Stimulated activated CD8-positive, alpha-beta memory T cell treated with anti-CD3 and anti-CD28 coated beads, Interleukin-12 subunit alpha, Interleukin-12 subunit beta, amount 100 ng/mL, for 24 hours (primary cell): ENCODE results near the gene CCDC187.
"Not testable (repeated sequence)": the region's sequence is repeated elsewhere in the genome, so short reads cannot be mapped to it uniquely, and the experiment has no call there.

ENCODE experiments used
- DNase-seq: peaks from one replicate; pipeline ENCODE4 v3.0.0-alpha.2; 2020; ENCODE audit errors: extremely low read depth

Gene CCDC187

GRCh38 chr9:136303825-136304416 lies at the start of gene CCDC187:
Gene CCDC187 (minus strand): TSS chr9:136304094. CDS start chr9:136303830, 264 bp downstream.
- no peak for DNase-seq

DNA sequence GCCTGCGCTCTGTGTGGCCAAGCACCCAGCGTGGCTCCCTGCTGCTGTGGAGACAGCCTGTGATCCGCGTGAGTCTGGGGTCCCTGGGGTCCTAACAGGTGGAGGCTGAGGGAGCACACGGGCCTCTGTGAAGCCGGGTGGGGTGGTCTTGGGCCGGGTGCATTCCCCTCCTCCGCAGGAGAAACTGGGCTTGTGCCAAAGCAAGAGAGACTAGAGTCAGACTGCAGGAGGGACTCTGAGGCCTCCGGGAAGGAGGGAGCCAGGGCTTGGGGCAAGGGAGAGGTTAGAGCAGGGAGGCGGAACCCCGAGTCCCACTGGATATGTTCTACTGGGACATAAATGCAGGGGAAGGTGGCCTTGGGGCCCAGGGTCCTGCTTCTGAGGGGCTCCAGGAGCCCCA lies 49.2 kb upstream of the CCDC187 start:
- no peak for DNase-seq

GRCh38 chr9:136352682-136353081 lies 48.8 kb upstream of the CCDC187 start:
- DNase-seq, result no peak

DNA sequence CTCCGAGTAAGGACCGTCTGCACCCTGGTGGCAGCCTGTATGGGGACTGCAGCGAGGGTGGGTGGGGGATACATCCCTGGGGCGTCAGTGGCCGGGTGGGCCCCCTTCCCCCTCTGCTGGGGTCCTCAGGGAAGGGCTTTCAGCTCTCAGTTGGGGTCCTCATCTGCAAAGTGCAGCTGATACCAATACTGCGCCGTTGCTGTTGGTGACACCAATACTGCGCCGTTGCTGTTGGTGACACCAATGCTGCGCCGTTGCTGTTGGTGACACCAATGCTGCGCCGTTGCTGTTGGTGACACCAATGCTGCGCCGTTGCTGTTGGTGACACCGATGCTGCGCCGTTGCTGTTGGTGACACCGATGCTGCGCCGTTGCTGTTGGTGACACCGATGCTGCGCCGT lies 48.0 kb upstream of the CCDC187 start:
- not testable (repeated sequence) for DNase-seq

DNA sequence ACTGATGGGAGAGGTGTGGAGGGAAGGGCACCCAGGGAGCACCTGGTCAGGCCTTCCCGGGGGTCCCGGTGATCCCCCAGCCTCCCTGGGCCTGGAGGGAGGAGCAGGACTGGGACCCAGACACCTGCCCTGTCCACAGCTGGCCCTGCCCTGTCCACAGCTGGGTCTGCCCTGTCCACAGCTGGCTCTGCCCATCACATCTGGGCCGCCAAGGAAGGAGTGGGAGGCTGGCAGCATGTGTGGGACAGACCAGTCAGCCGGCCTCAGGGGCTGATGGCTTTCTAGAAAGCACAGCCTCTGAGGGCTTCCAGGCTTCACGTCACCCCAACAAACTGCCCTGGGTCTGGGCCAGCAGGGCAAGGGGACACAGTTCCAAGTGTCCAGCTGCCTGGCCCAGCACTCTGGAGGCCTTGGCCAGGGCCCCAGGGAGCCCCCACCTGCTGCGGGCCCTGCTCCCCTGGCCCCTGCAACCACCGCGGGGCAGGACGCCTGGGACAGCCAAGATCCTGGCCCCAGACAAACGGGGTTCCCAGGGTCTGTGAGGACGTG lies 47.4 kb upstream of the CCDC187 start:
- no peak for DNase-seq

DNA sequence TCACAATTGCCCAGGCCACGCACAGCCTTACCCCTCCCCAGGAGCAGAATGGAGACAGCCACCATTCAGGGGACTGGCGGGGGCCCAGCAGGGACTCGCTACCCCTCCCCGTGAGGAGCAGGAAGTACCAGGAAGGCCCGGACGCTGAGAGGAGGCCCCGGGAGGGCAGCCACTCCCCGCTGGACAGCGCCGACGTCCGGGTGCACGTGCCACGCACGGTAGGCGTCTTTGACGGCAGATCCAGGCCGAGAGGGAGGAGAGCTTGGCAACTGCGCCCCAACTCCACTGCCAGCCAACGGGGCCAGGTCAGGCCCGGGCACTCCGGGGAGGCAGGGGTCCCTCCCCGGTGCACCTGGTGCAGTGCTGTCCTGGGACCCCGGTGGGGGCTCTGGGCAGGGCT lies 45.7 kb upstream of the CCDC187 start:
- DNase-seq, result no peak

DNA sequence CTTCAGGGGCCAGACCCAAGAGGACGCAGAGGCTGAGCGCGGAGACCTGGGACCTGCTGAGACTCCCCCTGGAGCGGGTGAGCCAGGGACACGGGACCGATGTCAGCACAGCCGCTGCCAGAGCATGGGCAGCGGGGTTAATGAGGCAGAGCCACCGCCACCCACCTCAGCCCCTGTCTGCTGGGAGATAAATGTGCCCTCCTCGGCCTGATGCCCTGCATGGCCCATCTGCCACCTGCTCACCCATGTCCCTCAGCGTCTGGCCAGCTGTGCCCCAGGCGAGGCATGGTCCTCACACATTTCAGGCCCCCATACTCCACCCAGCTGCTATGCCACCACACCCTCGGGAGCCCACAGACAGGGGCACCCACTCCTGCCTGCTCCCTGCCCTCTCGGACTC lies 44.8 kb upstream of the CCDC187 start:
- no peak for DNase-seq

GRCh38 chr9:136347472-136348256 lies 43.8 kb upstream of the CCDC187 start:
- no peak for DNase-seq

DNA sequence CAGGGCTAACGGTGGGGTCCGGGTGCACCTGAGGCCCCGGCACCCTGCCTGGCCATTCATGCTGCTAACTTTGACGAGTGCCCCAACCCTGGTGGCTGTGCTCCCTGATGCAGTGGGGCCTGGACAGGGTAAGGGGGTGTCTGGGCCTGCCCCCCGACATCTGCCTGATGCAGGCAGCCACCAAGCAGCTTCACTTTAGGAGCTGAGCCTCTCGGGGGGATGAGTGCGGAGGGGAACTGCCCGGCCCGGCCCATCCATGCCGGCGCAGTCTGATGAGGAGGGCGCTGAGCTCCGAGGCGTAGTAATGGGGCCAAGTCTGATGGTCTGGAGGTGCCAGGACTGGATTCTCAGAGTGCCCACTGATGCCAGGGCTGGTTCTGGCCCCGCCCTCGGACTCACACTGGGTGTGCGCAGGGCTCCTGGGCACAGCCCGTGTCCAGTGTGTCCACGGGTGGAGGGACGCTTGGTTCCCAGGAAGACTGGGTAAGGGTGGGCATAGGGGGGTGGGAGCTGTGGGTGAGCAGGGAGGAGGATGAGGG lies 43.1 kb upstream of the CCDC187 start:
- DNase-seq, result no peak

GRCh38 chr9:136346157-136346481 lies 42.2 kb upstream of the CCDC187 start:
- DNase-seq, result no peak

DNA sequence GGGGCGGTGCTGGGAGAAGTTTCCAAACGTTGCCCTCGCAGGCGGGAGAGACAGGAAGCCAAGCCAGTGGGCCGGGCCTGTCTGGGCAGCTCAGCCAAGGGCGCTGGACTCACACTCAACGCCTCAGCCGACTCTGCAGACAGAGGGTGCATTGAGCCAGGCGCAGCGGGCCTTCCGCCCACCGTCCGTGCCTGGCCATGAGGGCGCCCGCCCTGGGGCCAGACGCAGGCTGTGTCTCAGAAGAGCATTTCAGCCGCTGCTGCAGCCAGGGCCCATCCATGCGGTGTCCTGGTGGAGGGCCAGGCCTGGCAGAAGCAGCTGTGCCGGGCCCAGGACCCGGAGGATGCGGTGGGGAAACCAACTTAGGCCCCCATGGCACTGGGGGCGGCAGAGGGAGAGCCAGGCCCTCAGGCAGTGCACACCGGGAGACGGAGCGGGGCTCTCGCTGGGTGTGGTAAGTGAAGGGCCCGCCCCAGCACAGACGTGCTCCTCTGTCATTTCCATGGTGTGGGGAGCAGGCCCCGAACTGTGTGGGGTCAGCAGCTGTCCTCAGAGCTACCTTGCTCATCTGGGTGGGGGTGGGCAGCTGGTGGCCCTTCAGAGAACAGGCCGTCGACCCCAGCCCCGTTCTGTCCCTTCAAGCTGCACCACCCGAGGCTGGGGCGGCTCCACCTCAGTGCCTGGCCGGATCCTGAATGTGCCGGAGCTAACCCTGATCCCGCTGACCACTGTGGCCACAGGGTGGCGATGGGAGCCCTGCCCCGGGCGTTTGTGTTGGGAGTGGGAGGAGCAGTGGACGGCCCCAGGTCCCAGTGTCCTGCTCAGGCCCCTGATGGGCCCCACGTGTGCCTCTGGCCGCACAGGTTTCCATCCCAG lies 41.6 kb upstream of the CCDC187 start:
- DNase-seq, result no peak

DNA sequence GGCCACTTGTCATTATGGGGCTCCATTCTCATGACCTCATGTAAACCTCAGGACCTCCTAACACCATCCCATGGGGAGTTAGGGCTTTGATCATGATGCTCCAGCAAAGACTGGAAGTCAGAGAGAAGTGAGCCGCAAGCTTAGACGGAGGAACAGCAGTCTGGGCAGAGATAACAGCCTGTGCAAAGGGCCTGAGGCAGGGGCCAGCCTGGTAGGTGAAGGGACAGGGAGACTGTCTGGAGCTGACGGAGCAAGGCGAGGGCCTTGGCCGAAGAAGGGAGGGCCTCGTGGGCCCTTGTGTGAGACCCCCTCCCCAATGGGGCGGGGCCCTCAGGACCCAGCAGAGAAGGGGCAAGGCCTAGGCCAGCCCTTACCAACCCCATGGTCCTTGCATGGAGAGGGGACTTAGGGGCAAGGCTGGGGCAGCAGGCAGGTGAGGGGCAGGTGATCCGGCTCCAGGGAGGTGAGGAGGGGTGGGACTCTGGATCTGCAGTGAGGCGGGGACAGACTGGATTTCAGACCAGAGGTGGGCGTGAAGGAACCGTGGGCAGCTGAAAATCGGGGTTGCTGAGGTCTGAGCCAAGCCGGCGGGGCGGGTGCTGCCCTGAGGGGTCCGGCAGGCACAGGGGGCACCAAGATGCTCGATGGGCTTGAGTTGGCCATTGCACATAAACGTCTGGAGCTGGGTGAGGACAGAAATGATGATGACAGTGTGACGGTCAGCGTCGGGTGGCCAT lies 40.8 kb upstream of the CCDC187 start:
- no peak for DNase-seq

DNA sequence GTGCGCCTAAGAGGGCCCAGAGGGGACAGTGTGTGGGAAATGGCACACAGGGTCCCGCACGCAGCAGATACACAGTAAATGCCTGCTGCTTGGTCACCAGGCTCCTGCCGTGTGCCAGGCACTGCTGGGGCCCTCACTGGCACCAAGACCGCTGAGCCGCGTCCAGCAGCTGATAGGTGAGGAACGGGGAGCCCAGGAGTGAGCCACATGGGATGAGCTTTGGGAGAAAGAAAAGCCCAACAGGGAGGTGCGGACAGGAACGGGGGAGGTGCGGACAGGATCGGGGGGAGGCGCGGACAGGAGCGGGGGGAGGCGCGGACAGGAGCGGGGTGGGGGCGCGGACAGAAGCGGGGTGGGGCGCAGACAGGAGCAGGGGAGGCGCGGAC lies 40.0 kb upstream of the CCDC187 start:
- no peak for DNase-seq

DNA sequence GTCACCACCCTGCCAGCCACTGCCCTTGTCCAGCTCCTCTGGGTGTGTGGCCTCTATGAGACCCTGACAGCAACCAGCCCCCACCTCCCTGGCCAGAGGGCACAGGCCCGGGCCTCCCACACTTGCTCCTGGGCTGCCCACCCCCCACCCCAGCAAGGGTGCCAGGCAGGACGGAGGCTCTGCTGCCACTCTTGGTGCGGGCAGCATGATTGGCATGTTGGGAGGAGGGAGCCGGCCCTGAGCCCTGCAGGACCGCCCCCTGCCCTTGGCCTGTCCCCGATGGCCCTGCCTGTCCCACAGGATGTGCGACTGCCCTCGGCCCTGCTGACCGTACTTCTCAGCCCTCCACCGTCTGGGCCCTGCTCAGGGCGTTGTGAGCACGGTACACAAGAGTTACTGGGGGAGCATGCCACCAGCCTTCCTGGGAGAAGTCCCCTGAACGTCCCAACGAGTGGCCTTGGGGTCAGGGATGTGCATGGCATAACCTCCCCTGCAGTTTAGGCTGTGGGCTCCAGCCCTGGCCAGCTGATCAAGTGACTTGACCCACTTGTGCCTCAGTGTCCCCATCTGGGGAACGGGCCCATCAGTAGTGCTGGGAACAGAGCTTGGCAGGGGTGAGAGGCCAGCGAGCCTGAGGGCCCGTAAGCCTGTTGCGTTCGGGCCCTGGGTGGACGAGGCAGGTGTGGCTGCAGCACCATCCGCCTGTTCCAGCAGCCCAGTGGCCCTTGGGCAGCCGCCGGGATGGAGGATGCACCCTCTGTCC lies 39.4 kb upstream of the CCDC187 start:
- DNase-seq, result no peak

DNA sequence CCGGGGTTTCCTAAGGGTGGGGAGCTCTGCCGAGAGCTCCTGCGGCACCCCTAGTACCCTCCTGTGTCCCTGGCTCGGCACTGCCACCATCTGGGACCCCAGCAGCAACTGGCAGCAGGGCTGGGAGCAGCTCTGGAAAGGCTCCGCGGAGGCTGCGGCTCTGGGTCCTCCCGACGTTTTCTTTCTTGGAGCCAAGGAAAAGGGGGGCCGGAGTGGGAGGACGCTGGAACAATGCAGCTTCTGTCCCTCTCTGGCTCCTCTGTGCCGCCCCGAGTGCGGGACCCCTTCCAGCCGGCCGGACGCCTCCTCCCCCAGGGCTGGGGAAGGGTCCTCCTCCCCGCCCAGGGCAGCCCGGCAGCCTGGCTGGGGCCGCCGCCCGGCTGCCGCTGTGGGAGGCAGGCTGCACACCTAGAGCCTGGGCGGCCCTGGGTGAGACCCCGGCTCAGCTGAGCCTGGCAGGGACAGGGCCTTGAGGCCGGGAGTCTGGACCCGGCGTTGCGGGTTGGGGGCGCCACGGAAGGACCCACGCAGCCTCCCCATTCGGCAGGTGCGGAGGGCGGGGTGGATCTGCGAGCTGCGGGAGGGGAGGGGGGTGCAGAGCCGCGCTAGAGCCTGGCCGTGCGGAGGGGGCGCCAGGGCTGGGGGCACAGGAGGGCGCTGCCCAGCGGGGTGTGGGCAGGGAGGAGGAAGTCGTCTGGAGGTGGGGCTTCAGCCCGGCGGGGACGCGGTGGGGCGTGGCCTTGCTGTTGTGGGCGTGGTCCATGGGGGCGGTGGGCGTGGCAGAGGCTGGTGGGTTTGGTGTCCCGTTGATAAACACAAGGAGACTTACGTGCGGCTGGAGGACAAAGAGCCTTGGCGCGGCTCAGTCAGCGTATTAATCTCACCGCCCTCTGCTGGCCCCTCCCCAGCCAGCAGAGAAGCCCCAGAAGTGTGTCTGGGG lies 38.6 kb upstream of the CCDC187 start:
- DNase-seq, result peak; percentile 25

GRCh38 chr9:136341769-136342168 lies 37.9 kb upstream of the CCDC187 start:
- no peak for DNase-seq

- DNase-seq, result no peak
Measured at GRCh38 chr9:136341042-136341655, 37.3 kb upstream of the CCDC187 start.

DNA sequence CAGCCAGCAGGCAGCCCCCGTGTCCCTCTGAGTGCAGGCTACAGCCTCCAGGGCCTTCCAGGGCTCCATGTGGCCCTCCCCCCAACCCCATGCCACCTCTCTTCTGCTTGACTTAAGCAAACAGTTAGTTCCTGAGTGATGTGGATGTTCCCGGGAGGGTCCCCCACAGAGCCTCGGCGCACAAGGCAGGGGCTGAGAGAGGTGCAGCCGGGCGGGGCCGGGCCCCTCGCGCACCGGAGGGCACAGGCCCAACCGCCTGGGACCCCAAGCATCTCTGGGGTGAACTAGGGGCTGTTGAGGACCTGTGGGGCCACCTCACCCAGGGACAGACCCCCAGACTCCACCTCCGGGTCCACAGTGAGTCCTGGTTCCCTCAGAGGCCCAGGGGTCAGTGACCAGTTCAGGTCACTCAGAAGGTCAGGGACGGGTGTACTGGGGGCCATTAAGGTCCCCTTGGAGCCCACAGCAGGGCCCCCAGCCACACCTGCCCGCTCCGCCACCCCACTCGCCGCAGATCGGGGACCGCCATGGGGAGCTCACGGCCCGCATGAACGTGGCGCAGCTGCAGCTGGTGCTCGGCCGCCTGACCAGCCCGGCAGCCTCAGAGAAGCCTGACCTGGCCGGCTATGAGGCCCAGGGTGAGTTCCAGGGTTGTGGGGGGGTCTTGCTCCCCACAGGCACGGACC lies 36.6 kb upstream of the CCDC187 start:
- no peak for DNase-seq

- DNase-seq, result no peak
Measured at GRCh38 chr9:136339958-136340310, 36.0 kb upstream of the CCDC187 start.
